ENCODE results near the gene BDKRB2.

The BDKRB2 gene

DNA sequence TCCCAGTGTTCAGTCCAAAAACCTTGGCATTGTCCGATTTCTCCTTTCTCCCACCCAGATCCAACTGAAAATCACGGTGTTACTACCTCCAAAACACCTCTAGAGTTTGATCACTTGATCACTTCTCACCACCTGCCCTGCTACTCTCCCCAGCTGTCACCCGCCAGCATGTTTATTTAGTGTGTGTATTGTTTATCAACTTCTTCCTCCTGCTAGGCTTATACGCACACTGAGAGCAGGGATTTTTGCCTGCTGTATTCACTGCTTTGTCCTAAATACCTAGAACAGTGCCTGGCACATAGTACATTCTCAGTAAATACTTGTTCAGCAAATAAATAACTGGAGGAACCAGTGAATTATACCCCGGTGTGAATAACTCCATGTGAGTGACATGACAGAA, 56.4 kb downstream of the BDKRB2 start:
- H3K27ac ChIP-seq = no peak overlapping the region
- TF ChIP-seq ZFX (IDR thresholded peaks at IDR 0.05) = no peak
- TF ChIP-seq, protein P1, sequence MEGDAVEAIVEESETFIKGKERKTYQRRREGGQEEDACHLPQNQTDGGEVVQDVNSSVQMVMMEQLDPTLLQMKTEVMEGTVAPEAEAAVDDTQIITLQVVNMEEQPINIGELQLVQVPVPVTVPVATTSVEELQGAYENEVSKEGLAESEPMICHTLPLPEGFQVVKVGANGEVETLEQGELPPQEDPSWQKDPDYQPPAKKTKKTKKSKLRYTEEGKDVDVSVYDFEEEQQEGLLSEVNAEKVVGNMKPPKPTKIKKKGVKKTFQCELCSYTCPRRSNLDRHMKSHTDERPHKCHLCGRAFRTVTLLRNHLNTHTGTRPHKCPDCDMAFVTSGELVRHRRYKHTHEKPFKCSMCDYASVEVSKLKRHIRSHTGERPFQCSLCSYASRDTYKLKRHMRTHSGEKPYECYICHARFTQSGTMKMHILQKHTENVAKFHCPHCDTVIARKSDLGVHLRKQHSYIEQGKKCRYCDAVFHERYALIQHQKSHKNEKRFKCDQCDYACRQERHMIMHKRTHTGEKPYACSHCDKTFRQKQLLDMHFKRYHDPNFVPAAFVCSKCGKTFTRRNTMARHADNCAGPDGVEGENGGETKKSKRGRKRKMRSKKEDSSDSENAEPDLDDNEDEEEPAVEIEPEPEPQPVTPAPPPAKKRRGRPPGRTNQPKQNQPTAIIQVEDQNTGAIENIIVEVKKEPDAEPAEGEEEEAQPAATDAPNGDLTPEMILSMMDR (conservative IDR thresholded peaks at IDR 0.05) = no peak

DNA sequence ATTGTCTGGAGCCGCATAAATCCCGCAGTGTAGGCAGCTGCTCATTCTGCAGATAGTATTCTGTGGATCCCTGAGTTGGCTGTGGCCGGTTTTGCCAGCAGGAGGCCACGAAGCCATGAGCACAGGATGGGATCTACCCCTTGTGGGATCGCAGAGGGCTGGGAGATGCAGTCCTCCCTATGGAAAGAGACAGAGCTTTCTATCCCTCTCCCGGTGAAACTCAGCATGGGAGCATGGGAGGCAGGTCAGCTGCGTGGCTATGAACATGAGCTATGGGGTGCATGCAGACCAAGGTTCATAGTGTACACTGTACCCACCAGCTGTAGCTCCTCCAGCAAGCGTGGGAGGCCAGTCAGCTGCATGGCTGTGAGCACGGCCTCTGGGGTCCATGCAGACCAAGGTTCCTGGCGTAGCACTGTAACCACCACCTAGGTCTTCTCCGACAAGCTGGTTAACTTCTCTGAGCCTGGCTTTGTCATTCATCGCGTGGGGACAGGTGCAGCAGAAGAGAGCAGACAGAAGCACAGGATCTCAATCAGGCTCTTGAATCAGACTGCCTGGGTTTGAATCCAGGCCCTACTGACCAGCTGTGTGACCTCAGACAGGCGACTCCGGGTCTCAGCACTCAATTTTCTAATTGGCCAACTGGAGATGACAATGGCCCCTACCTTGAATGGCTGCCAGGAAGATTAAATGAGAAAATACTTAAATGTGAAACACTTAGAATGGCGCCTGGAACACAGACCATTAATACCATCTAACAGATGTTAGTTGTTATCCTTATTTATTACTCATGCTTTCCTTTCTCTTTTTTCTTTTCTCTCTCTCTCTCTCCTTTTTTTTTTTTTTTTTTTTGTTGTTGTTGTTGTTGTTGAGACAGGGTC, 57.4 kb downstream of the BDKRB2 start:
- no peak for TF ChIP-seq ZFX (IDR thresholded peaks at IDR 0.05)
- TF ChIP-seq, protein P1 (conservative IDR thresholded peaks at IDR 0.05) = no peak
- H3K27ac ChIP-seq = peak overlapping the region; percentile 69

DNA sequence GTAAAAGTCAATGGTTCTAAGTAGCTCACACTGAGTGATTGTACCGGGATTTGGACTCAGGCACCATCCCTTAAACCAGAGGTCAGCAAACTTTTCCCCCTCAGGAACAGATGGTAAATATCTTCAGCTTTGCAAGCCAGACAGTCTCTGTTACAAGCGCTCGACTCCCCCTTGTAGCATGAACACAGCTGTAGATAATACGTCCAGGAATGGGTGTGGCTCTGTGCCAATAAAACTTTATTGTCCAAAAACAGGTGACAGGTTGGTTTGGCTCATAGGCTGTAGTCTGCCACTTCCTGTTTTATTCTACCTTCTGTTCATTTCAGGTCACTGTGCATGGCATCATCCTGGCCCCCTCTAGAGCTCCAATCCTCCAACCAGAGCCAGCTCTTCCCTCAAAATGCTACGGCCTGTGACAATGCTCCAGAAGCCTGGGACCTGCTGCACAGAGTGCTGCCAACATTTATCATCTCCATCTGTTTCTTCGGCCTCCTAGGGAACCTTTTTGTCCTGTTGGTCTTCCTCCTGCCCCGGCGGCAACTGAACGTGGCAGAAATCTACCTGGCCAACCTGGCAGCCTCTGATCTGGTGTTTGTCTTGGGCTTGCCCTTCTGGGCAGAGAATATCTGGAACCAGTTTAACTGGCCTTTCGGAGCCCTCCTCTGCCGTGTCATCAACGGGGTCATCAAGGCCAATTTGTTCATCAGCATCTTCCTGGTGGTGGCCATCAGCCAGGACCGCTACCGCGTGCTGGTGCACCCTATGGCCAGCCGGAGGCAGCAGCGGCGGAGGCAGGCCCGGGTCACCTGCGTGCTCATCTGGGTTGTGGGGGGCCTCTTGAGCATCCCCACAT, 58.9 kb downstream of the BDKRB2 start:
- TF ChIP-seq, protein P1 (conservative IDR thresholded peaks at IDR 0.05) = peak; percentile 55
- TF ChIP-seq ZFX (IDR thresholded peaks at IDR 0.05) = no peak
- peak overlapping the region; percentile 69 for H3K27ac ChIP-seq

DNA sequence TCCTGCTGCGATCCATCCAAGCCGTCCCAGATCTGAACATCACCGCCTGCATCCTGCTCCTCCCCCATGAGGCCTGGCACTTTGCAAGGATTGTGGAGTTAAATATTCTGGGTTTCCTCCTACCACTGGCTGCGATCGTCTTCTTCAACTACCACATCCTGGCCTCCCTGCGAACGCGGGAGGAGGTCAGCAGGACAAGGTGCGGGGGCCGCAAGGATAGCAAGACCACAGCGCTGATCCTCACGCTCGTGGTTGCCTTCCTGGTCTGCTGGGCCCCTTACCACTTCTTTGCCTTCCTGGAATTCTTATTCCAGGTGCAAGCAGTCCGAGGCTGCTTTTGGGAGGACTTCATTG, 59.5 kb downstream of the BDKRB2 start:
- TF ChIP-seq, protein P1 (conservative IDR thresholded peaks at IDR 0.05) = peak; percentile 30; the same call in 1 of the 2 replicates
- no peak; the same call in 1 of the 2 replicates for TF ChIP-seq ZFX (IDR thresholded peaks at IDR 0.05)
- H3K27ac ChIP-seq = peak overlapping the region; percentile 69

DNA sequence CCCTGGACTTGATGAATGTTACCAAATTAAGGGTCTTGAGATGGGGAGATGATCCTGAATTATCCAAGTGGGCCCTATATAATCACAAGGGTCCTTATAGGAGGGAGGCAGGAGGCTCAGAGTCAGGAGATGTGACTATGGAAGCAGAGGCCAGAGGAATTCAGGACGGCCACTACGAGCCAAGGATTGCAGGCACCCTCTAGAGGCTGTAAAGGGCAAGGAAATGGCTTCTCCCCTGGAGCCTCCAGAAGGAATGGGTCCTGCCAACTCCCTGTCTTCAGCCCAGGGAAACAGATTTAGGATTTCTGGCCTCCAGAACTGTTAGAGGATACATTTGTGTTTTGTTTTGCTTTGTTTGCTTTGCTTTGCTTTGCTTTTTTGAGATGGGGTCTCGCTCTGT, 60.2 kb downstream of the BDKRB2 start:
- H3K27ac ChIP-seq = peak overlapping the region; percentile 69
- TF ChIP-seq, protein P1 (conservative IDR thresholded peaks at IDR 0.05) = peak; percentile 24
- no peak for TF ChIP-seq ZFX (IDR thresholded peaks at IDR 0.05)

DNA sequence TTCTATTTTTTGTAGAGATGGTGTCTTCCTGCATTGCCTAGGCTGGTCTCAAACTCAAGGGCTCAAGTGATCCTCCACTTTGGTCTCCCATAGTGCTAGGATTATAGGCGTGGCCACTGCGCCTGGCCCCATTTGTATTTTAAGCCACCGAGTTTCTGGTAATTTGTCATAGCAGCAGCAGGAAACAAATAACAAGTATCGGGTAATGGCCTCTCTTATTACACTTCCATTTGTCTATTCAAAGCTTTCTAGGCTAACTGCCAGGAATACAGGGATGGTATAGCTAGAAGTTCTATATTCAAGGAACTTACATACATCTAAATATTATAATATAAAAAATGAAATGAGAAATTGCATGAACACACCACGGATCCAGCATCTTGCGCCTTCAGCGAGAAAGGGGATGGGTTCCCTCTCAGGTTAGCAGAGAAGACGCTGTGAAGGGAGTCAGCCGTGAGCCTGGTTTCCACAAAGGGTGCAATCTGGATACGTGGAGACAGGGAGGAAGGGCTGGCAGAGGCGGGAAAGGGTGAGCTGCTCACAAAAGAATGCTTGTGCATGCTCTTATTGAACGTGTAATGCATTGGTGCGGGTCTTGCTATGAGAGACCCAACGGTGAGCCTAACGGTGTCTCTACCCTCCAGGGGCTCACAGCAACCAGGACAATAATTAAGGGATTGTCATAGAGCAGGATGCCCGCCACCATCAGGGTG, 60.9 kb downstream of the BDKRB2 start:
- TF ChIP-seq, protein P1 (conservative IDR thresholded peaks at IDR 0.05) = no peak
- no peak for TF ChIP-seq ZFX (IDR thresholded peaks at IDR 0.05)
- H3K27ac ChIP-seq = peak overlapping the region; percentile 69

All from C4-2B (cell line).